H1 (cell line): ENCODE measurements around the gene SCN3B. TPM values are rescaled to one million over a fixed set of nuclear protein-coding genes. Genes with fewer than 3 reads are reported as not detected.

Experiments
- CTCF ChIA-PET: fragments of 300-600 bp; sonication (Branson Sonifier 250); formaldehyde crosslinking; loops from one replicate; lab custom pipeline; 2021; ENCODE audit not compliant: partially characterized antibody; lab: Charles Lee
- POLR2A ChIA-PET: fragments of 300-600 bp; sonication (Branson Sonifier 250); formaldehyde crosslinking; loops from one replicate; lab custom pipeline; 2021; ENCODE audit warnings: inconsistent platforms; ENCODE audit not compliant: partially characterized antibody; lab: Charles Lee
- DNase-seq, 2 experiments: peaks; one replicate each; pipeline versions ENCODE4 v3.0.0 to v3.0.0-alpha.2; 2010 to 2022; ENCODE audit warnings: low spot score in 2 of 2, low read depth in 1 of 2, mixed read lengths in 1 of 2
- FAIRE-seq: peaks from 2 replicates; lab custom pipeline; 2011; peaks lifted over from hg19 to GRCh38; lab: Jason Lieb, UNC
- H2AFZ ChIP-seq: 2 replicates; pipeline ENCODE4 v1.8.1; 2012; ENCODE audit warnings: low read length, inconsistent platforms
- H2AK5ac ChIP-seq: 2 replicates; pipeline ENCODE4 v1.6.1; 2013; ENCODE audit warnings: low read depth, low read length
- H2BK120ac ChIP-seq: replicated peaks from 2 replicates; pipeline ENCODE3; 2013; ENCODE audit warnings: low read depth, low read length, inconsistent platforms
- H2BK12ac ChIP-seq: 2 replicates; pipeline ENCODE4 v1.6.1; 2013; ENCODE audit warnings: low read depth, low read length
- H2BK15ac ChIP-seq: 2 replicates; pipeline ENCODE4 v1.6.1; 2013; ENCODE audit warnings: low read length
- H2BK20ac ChIP-seq: 2 replicates; pipeline ENCODE4 v1.6.1; 2013; ENCODE audit warnings: low read length
- H2BK5ac ChIP-seq: 2 replicates; pipeline ENCODE4 v1.6.1; 2013; ENCODE audit warnings: low read depth, low read length
- H3K14ac ChIP-seq: 2 replicates; pipeline ENCODE4 v1.6.1; 2013; ENCODE audit warnings: inconsistent platforms; ENCODE audit not compliant: insufficient read length
- H3K18ac ChIP-seq: 2 replicates; pipeline ENCODE4 v1.6.1; 2013; ENCODE audit warnings: low read length; ENCODE audit errors: extremely low read depth
- H3K23ac ChIP-seq: 2 replicates; pipeline ENCODE4 v1.6.1; 2013; ENCODE audit warnings: inconsistent platforms; ENCODE audit not compliant: insufficient read length
- H3K23me2 ChIP-seq: 2 replicates; pipeline ENCODE4 v1.6.1; 2013; ENCODE audit warnings: low read depth, low read length
- H3K27ac ChIP-seq: 2 replicates; pipeline ENCODE4 v1.6.1; 2011; ENCODE audit warnings: low read depth, low read length, inconsistent platforms
- H3K27me3 ChIP-seq, 4 experiments: replicated peaks in 1 of 4; 1 replicate in 1 of 4; 2 replicates in 3 of 4; pipeline versions ENCODE4 v1.6.1 to v1.8.1; 2011 to 2013; ENCODE audit warnings: low read length in 3 of 4, mild to moderate bottlenecking in 3 of 4, inconsistent platforms in 2 of 4, mixed read lengths in 2 of 4, moderate library complexity in 1 of 4; ENCODE audit not compliant: control insufficient read depth in 3 of 4, insufficient read depth in 3 of 4; ENCODE audit errors: extremely low read depth in 1 of 4
- H3K36me3 ChIP-seq, 4 experiments: 2 replicates each; pipeline versions ENCODE4 v1.6.1 to v1.8.1; 2011 to 2013; ENCODE audit warnings: mild to moderate bottlenecking in 4 of 4, low read length in 3 of 4, moderate library complexity in 2 of 4, control low read depth in 1 of 4, inconsistent platforms in 1 of 4; ENCODE audit not compliant: insufficient read depth in 4 of 4, control insufficient read depth in 2 of 4
- H3K4ac ChIP-seq: replicated peaks from 2 replicates; pipeline ENCODE3; 2013; ENCODE audit warnings: low read length, low read depth, mixed read lengths, inconsistent platforms; ENCODE audit not compliant: insufficient read length
- H3K4me1 ChIP-seq, 4 experiments: replicated peaks in 1 of 4; 1 replicate in 1 of 4; 2 replicates in 3 of 4; pipeline versions ENCODE4 v1.6.1 to v1.8.1; 2011 to 2013; ENCODE audit warnings: low read length in 3 of 4, inconsistent platforms in 2 of 4, mixed read lengths in 1 of 4; ENCODE audit not compliant: insufficient read depth in 4 of 4, control insufficient read depth in 3 of 4
- H3K4me2 ChIP-seq, 2 experiments: 2 replicates each; pipeline versions ENCODE4 v1.6.1 to v1.8.1; 2011 to 2013; ENCODE audit warnings: low read depth in 2 of 2, low read length in 2 of 2, control low read depth in 1 of 2, inconsistent platforms in 1 of 2, mild to moderate bottlenecking in 1 of 2; ENCODE audit not compliant: insufficient read depth in 1 of 2
- H3K4me3 ChIP-seq, 4 experiments: fragments of 200-600, 300-600 bp in 1 of 4; sonication (generic), shearing (Covaris generic), sonication (Bioruptor Twin) in 1 of 4; 2 replicates each; pipeline versions ENCODE4 v1.5.1 to v1.8.1; 2011 to 2016; ENCODE audit warnings: low read length in 4 of 4, low read depth in 3 of 4, control low read depth in 2 of 4, inconsistent platforms in 2 of 4, mild to moderate bottlenecking in 2 of 4, mixed read lengths in 1 of 4, moderate library complexity in 1 of 4; ENCODE audit not compliant: insufficient read depth in 2 of 4; ENCODE audit errors: extremely low read depth in 1 of 4
- H3K56ac ChIP-seq: replicated peaks from 2 replicates; pipeline ENCODE3; 2013; ENCODE audit warnings: low read depth, mild to moderate bottlenecking, mixed read lengths, low read length, inconsistent platforms; ENCODE audit not compliant: insufficient read length
- H3K79me1 ChIP-seq: 2 replicates; pipeline ENCODE4 v1.6.1; 2013; ENCODE audit warnings: low read depth, low read length, control low read depth
- H3K79me2 ChIP-seq, 2 experiments: 2 replicates each; pipeline versions ENCODE4 v1.6.1 to v1.8.1; 2012 to 2013; ENCODE audit warnings: low read length in 2 of 2, mild to moderate bottlenecking in 2 of 2, inconsistent platforms in 1 of 2; ENCODE audit not compliant: insufficient read depth in 2 of 2, control insufficient read depth in 1 of 2
- H3K9ac ChIP-seq, 4 experiments: replicated peaks in 1 of 4; 1 replicate in 1 of 4; 2 replicates in 3 of 4; pipeline versions ENCODE4 v1.6.1 to v1.8.1; 2011 to 2013; ENCODE audit warnings: low read depth in 3 of 4, low read length in 3 of 4, control low read depth in 2 of 4, mild to moderate bottlenecking in 2 of 4, moderate library complexity in 2 of 4, inconsistent platforms in 1 of 4; ENCODE audit errors: extremely low read depth in 1 of 4
- H3K9me3 ChIP-seq, 2 experiments: 2 replicates each; pipeline versions ENCODE4 v1.6.1 to v1.8.1; 2012 to 2013; ENCODE audit warnings: mild to moderate bottlenecking in 2 of 2, moderate library complexity in 2 of 2, control low read depth in 1 of 2, inconsistent platforms in 1 of 2, low read depth in 1 of 2, low read length in 1 of 2, mixed read lengths in 1 of 2; ENCODE audit not compliant: insufficient read depth in 2 of 2
- H4K20me1 ChIP-seq, 2 experiments: replicated peaks in 1 of 2; 2 replicates each; pipeline versions ENCODE3 to v1.8.1; 2011 to 2013; ENCODE audit warnings: inconsistent platforms in 2 of 2, low read length in 2 of 2, mild to moderate bottlenecking in 1 of 2; ENCODE audit not compliant: insufficient read depth in 2 of 2, control insufficient read depth in 1 of 2
- H4K5ac ChIP-seq: 2 replicates; pipeline ENCODE4 v1.6.1; 2013; ENCODE audit warnings: low read length, low read depth, mixed read lengths, inconsistent platforms; ENCODE audit not compliant: insufficient read length
- H4K8ac ChIP-seq: 2 replicates; pipeline ENCODE4 v1.8.0; 2013; ENCODE audit warnings: mild to moderate bottlenecking, moderate library complexity, low read length, inconsistent platforms; ENCODE audit not compliant: insufficient read depth; ENCODE audit errors: extremely low read depth
- H4K91ac ChIP-seq: replicated peaks from 2 replicates; pipeline ENCODE3; 2013; ENCODE audit warnings: low read length, mixed read lengths, inconsistent platforms; ENCODE audit not compliant: insufficient read length
- ASH2L ChIP-seq: fragments of 200-600, 300-600 bp; sonication (generic); IDR thresholded peaks from one replicate; pipeline ENCODE4 v1.7.1; 2017; ENCODE audit warnings: low read length
- BRCA1 ChIP-seq: IDR thresholded peaks from 2 replicates; pipeline ENCODE4 v1.6.1; 2012; ENCODE audit warnings: low read depth, low read length, improper control_type of control experiment
- CHD2 ChIP-seq: IDR thresholded peaks from 2 replicates; pipeline ENCODE4 v1.6.1; 2012; ENCODE audit warnings: low read length, improper control_type of control experiment
- CREB1 ChIP-seq: IDR thresholded peaks from 2 replicates; pipeline ENCODE4 v1.6.1; 2012; ENCODE audit warnings: inconsistent platforms
- EGR1 ChIP-seq: IDR thresholded peaks from 2 replicates; pipeline ENCODE4 v1.6.1; 2011; ENCODE audit warnings: low read depth, low read length, borderline replicate concordance
- EP300 ChIP-seq, 2 experiments: IDR thresholded peaks; 1 replicate in 1 of 2; 2 replicates in 1 of 2; pipeline ENCODE4 v1.6.1; 2011 to 2012; ENCODE audit warnings: low read depth in 2 of 2, low read length in 2 of 2, mild to moderate bottlenecking in 2 of 2, borderline replicate concordance in 1 of 2, inconsistent platforms in 1 of 2, moderate library complexity in 1 of 2
- KDM5A ChIP-seq: fragments of 200-600 bp; IDR thresholded peaks from 2 replicates; pipeline ENCODE4 v1.7.1; 2012; ENCODE audit warnings: mild to moderate bottlenecking, low read length, inconsistent platforms, mixed read lengths
- SUZ12 ChIP-seq: fragments of 200-600 bp; sonication (generic); IDR thresholded peaks from 2 replicates; pipeline ENCODE4 v1.6.1; 2012; ENCODE audit warnings: mild to moderate bottlenecking, inconsistent platforms, low read length, moderate library complexity, mixed read lengths
- TAF1 ChIP-seq: IDR thresholded peaks from 2 replicates; pipeline ENCODE4 v1.6.1; 2011; ENCODE audit warnings: mild to moderate bottlenecking, low read depth, low read length
- TCF12 ChIP-seq: IDR thresholded peaks from 2 replicates; pipeline ENCODE4 v1.6.1; 2011; ENCODE audit warnings: low read depth, mild to moderate bottlenecking, low read length
- YY1 ChIP-seq: IDR thresholded peaks from 2 replicates; pipeline ENCODE4 v1.6.1; 2011; ENCODE audit warnings: low read depth, mild to moderate bottlenecking, low read length
- WGBS, 2 experiments: shearing (Covaris generic) in 1 of 2; methylation state at CpG; one replicate each; pipeline versions ENCODE4 v1.1.6 to v1.1.7; 2013 to 2015; ENCODE audit warnings: low lambda C conversion rate in 2 of 2, mixed read lengths in 2 of 2, inconsistent platforms in 1 of 2, low coverage in 1 of 2, missing lambda C conversion rate in 1 of 2; ENCODE audit not compliant: insufficient replicate concordance in 2 of 2, insufficient coverage in 1 of 2, insufficient read length in 1 of 2; ENCODE audit errors: extremely low coverage in 1 of 2, missing lambda C conversion rate in 1 of 2; 5-methylcytosine and 5-hydroxymethylcytosine counted together
- polyA plus RNA-seq, 7 experiments: library from polyadenylated mRNA; depleted of rRNA in 3 of 7; stranded (reverse) in 5 of 7; unstranded in 2 of 7; fragments of >200 nt in 5 of 7; fragments of 200-250 nt in 2 of 7; gene quantifications; 1 replicate in 5 of 7; 2 replicates in 1 of 7; 4 replicates in 1 of 7; pipeline versions ENCODE4 v1.2.1 to v1.2.3, GENCODE V29; 2011 to 2013; ENCODE audit warnings: missing spikeins in 2 of 7, mixed read lengths in 2 of 7
- total RNA-seq: library from RNA; stranded (reverse); fragmentation: NEBNext Ultra II Directional; extraction: Animal tissue kit (Norgen Biotek cat#: 25700); gene quantifications from 2 replicates; pipeline ENCODE4 v1.2.1, GENCODE V29; 2021
- TF ChIP-seq, protein P1 (sequence below): IDR thresholded peaks from 2 replicates; pipeline ENCODE4 v1.6.1; 2012; ENCODE audit warnings: inconsistent platforms
- TF ChIP-seq, protein P2 (sequence below): IDR thresholded peaks from 2 replicates; pipeline ENCODE4 v1.6.1; 2011; ENCODE audit warnings: low read length, improper control_type of control experiment

Gene SCN3B
- total and polyA plus RNA-seq, 2 of the 8 experiments (the other 6 are each of a cell fraction or from before 2014, with no cell fraction given) = 0.67 to 1.1 TPM

DNA sequence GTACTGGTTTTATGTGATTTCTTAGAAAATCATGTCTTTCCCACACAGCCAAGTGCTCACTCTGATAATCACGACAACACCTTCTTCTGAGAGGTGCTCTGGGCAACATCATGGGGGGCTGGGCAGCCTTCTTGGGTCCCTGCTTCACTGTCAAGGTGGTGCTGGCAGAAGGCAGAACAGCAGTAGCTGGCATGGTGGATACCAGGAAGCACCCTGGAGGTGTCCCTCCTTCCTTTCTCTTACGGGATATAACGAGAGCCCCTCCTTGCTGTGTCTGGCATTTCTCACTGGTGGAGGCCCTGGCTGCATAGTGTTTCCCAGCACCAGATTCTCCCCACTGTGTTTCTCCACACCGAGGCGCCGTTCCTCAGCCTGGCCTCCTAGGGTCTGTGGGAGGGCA is 60.9 kb downstream of the SCN3B start:
- Histone ChIP-seq H2BK5ac (no peak overlapping the region), H3K56ac (no peak overlapping the region), H3K18ac (no peak overlapping the region), H3K23ac (no peak overlapping the region), H3K23me2 (no peaks in the 10 kb centered on the region), H3K9ac (no peak overlapping the region), H3K36me3 (peaks cover 0 to under 1% (median 0%) of the 10 kb centered on the region in 4 experiments; a peak in 4 of 8 replicates), H3K9me3 (no peaks in the 10 kb centered on the region), H3K27me3 (no peaks in the 10 kb centered on the region), H3K4me1 (peaks cover 0 to 4% (median 0%) of the 10 kb centered on the region in 4 experiments; a peak in 1 of 7 replicates), H4K8ac (no peak overlapping the region), H3K4me2 (no peak overlapping the region), H3K14ac (no peak overlapping the region), H2BK15ac (no peak overlapping the region), H2AFZ (no peak overlapping the region), H3K27ac (no peak overlapping the region), H3K79me1 (no peaks in the 10 kb centered on the region; the same call in 1 of the 2 replicates), H2BK120ac (no peak overlapping the region), H3K79me2 (no peaks in the 10 kb centered on the region), H4K5ac (no peak overlapping the region), H3K4me3 (no peak overlapping the region), H2AK5ac (no peak overlapping the region), H4K20me1 (no peaks in the 10 kb centered on the region), H4K91ac (no peak overlapping the region), H2BK12ac (no peak overlapping the region), H3K4ac (no peak overlapping the region), H2BK20ac (no peak overlapping the region)
- no peak for DNase-seq
- WGBS, 2 experiments = 86% methylated on average over 5 of the region's 6 CpGs; no CpG with 5 or more reads in 1 of the 2 experiments
- FAIRE-seq = no peak
- ChIA-PET POLR2A (interaction anchor here (1.0 kb wide), 1 partner anchor 35 kb away, joined by 3 read pairs; no protein-coding TSS in a partner anchor), CTCF (interaction anchor here (1.5 kb wide), 2 partner anchors 13 to 115 kb away, joined by 4 to 6 read pairs; no protein-coding TSS in a partner anchor)
- TF ChIP-seq, protein P1, sequence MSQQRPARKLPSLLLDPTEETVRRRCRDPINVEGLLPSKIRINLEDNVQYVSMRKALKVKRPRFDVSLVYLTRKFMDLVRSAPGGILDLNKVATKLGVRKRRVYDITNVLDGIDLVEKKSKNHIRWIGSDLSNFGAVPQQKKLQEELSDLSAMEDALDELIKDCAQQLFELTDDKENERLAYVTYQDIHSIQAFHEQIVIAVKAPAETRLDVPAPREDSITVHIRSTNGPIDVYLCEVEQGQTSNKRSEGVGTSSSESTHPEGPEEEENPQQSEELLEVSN = no peak
- TF ChIP-seq ASH2L (no peak), TCF12 (no peak), SUZ12 (no peak), YY1 (no peak), CREB1 (no peak), EP300 (IDR thresholded peaks at IDR 0.05; ENCODE audit: borderline replicate concordance in 1 of 2, low read depth in 2 of 2, low read length in 2 of 2) (no peak), TAF1 (no peak), KDM5A (no peak), EGR1 (no peak), CHD2 (no peak), BRCA1 (no peak)
- TF ChIP-seq, protein P2, sequence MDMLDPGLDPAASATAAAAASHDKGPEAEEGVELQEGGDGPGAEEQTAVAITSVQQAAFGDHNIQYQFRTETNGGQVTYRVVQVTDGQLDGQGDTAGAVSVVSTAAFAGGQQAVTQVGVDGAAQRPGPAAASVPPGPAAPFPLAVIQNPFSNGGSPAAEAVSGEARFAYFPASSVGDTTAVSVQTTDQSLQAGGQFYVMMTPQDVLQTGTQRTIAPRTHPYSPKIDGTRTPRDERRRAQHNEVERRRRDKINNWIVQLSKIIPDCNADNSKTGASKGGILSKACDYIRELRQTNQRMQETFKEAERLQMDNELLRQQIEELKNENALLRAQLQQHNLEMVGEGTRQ = no peak
